ENCODE measurements around the gene CAMTA1. TPM values are rescaled to one million over a fixed set of nuclear protein-coding genes. Genes with fewer than 3 reads are reported as not detected.

The CAMTA1 gene
- total RNA-seq, 2 donors from 2014 or later = 36.7 to 51.9 TPM

DNA sequence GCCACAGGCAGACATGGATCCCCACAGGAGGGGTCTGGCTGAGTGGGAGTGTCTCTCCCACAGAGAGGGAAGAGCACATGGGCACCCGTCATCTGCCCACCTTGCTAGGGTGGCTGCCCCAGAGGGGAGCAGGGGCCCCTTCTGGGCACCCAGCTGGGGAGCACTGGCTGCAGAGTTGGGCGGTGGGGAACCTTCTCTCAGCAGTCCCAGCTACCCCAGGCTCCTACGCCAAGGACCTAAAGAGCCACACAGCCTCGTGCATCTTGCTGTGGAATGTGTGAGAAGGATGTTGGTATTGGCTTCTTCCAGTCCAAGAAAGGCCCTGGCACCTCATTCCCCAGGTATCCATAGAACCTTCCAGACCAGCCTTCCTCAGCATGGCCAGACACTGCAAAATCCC is 735.2 kb downstream of the CAMTA1 start:
- H3K27me3 Mint-ChIP-seq = peaks cover 10% of the 10 kb centered on the region
- H3K4me3 Mint-ChIP-seq = no peak overlapping the region
- no peak overlapping the region for H3K27ac Mint-ChIP-seq
- H3K36me3 Mint-ChIP-seq (ENCODE audit: low read depth) = no peaks in the 10 kb centered on the region
- ATAC-seq (replicated peaks) = no peak
- no peaks in the 10 kb centered on the region for H3K4me1 Mint-ChIP-seq
- H3K9me3 Mint-ChIP-seq = no peaks in the 10 kb centered on the region

DNA sequence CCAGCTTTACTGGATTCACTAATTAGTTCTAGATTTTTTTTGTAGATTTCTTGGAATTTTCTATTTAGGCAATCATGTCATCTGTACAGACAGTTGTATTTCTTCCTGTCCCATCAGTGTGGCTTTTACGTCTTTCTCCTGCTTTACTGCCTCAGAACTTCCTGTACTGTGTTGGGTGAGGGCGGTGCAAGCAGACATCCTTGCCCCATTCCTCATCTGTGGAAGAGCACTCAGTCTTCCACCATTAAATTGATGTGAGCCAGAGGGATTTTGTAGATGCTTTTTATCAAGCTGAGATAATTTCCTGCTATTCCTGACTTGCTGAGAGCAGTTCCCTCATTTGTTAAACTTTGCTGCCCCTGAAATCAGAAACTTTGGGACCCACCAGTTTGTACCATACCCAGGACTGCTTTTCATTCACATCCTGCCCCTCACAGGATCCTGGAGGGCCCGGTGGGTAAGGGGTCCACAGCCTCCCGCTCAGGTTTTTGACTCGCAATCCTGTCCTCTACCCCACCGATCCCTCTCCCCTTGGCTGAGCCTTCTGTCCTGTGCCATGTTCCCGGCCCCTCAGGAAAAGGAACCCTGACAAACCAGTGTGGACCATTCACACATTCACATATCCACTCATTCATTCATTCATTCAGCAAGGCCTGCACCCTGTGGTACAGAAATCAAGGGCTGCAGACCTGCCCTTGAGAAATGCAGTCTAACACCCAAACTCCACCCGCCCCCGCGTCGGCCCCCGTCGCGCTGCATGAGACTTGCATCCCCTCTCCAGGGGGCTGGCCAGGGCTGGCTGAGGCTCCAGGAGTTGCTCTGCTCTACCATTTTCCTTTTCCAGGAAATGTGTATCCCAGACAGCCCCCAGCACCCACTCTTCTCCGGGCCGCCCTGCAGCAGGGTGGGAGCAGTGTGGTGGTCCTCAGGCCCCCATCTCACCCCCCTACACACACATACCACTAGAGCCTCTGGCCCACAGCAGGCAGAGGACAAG is 739.4 kb downstream of the CAMTA1 start:
- no peak for ATAC-seq (replicated peaks)
- H3K4me1 Mint-ChIP-seq = no peaks in the 10 kb centered on the region
- H3K4me3 Mint-ChIP-seq = no peak overlapping the region
- no peaks in the 10 kb centered on the region for H3K9me3 Mint-ChIP-seq
- H3K27me3 Mint-ChIP-seq = peaks cover 10% of the 10 kb centered on the region
- H3K27ac Mint-ChIP-seq = no peak overlapping the region
- H3K36me3 Mint-ChIP-seq (ENCODE audit: low read depth) = no peaks in the 10 kb centered on the region

DNA sequence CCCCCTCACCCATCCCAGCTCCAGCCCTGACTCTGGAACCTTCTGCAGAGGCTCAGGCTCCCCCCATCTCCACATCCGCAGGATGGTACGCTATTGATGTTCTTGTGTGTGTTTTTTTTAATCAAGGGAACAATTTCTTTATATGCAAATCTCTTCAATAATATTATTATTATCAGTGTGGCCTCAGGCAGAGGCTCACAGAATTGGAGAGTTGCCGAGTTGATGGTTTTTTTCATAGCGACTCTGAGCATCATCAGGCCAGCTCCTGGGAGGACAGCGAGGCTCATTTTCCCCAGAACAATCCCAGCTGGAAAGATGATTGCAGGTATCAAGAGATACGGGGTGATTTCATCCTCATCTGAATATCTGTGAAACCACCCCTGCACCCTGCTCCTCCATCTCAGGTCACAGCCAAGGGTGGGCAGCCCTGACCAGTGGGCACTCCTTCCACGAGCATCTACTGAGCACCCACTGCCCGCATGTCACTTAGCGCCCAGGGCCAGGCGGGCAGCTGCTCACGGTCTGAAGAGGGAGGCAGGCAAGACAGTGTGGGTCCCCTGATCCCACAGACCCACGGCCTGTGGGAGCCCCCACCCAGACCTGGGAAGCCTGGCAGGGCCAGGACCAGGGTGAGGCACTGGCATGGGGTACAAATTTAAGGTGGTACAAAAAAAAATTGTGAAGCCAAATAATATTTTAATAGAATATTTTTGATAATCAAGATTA is 740.2 kb downstream of the CAMTA1 start:
- Mint-ChIP-seq H3K9me3 (no peaks in the 10 kb centered on the region), H3K27me3 (peaks cover 10% of the 10 kb centered on the region), H3K4me3 (no peak overlapping the region), H3K4me1 (no peaks in the 10 kb centered on the region), H3K36me3 (ENCODE audit: low read depth) (no peaks in the 10 kb centered on the region), H3K27ac (no peak overlapping the region)
- ATAC-seq (replicated peaks) = no peak

DNA sequence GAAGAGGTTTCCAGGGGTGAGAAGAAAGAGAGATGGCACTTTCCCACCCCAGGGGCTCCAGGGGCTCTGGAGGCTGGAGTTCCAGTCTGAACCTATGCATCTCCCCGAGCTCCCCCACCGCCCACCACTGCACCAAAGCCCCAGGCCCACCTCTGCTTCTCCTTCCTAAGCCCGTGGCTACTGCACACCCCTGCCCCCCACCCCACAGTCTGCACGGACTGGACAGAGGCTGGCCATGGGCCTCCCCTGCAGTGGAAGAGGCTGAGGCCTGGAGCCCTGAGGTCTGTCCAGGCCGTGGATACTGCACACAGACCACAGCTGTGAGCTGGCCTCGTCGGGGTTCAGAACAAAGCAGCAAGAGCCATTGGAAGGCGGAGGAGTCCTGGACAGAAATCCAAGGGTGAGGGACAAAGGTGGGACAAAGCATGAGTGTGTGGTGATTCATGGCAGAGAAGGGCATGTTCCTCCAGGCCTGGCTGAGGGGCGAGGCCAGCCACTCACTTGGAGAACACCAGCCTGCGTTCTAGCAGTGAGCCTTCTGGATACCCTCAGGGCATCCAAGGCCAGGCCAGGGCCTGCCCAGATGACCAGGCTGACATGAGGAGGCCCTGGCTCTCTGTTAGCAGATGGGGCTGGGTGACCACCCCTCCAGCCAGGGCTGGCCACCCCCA is 741.1 kb downstream of the CAMTA1 start:
- Mint-ChIP-seq H3K36me3 (ENCODE audit: low read depth) (no peaks in the 10 kb centered on the region), H3K27ac (no peak overlapping the region), H3K9me3 (no peaks in the 10 kb centered on the region), H3K4me1 (no peaks in the 10 kb centered on the region), H3K27me3 (peaks cover 10% of the 10 kb centered on the region), H3K4me3 (no peak overlapping the region)
- ATAC-seq (replicated peaks) = no peak

DNA sequence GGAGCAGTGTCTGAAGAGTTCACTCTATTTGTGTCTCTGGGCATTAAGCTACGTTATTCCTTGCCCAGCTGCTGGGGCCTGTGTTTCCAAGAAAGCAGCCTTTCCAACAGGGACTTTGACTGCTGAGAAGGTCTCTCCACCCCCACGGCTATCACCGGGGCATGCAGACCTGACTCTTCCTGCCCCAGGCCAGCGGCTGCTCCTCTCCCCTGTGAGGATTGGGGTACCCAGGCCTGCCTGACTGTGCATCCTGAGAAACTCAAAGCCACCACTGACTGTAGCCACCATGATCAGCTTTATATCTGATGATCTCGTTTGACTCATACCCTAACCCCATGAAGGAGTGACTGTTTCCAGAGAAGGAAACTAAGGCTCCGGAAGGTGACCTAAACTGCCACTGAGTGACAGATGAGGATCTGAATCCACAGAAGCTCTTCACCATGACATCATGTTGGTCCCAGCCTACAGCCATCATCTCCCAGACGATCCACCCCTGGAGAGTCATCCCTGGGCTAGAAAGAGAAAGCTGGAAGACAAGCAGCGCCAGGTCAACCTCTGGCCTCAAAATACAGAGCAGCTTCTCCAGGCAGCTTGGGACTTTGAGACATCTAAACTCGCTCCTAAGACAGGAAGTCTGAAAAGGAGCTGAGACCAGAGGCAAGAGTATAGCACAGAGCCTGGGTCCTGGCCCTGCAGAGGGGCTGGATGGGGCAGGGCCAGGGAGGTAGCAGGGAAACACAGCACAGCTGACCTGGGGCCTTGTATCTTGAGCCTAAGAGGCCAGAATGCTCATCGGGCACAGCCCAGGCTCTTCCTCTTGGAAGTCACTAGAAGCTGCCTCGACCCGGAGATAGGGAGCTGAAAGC is 741.8 kb downstream of the CAMTA1 start:
- H3K4me1 Mint-ChIP-seq = no peaks in the 10 kb centered on the region
- ATAC-seq (replicated peaks) = peak; percentile 50
- peaks cover 10% of the 10 kb centered on the region for H3K27me3 Mint-ChIP-seq
- no peaks in the 10 kb centered on the region for H3K36me3 Mint-ChIP-seq (ENCODE audit: low read depth)
- no peak overlapping the region for H3K27ac Mint-ChIP-seq
- no peaks in the 10 kb centered on the region for H3K9me3 Mint-ChIP-seq
- H3K4me3 Mint-ChIP-seq = no peak overlapping the region

DNA sequence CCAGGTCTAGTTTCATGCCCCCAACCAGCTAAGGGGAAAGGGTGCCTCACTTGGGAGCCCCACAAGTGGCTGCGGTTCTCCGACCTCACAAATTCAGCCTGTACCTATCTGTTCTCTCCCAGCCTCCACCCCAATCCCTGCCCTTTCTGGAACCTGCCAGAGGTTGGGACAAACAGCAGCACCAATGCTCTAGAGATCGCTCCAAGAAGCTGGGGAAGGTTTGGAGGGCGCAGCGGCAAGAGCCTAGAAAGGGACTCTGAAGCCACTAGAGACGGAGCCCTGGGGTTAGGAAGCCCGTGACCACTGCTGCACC is 742.4 kb downstream of the CAMTA1 start:
- Mint-ChIP-seq H3K4me1 (no peaks in the 10 kb centered on the region), H3K27ac (no peak overlapping the region), H3K4me3 (no peak overlapping the region), H3K36me3 (ENCODE audit: low read depth) (no peaks in the 10 kb centered on the region), H3K9me3 (no peaks in the 10 kb centered on the region), H3K27me3 (peaks cover 10% of the 10 kb centered on the region)
- no peak for ATAC-seq (replicated peaks)

DNA sequence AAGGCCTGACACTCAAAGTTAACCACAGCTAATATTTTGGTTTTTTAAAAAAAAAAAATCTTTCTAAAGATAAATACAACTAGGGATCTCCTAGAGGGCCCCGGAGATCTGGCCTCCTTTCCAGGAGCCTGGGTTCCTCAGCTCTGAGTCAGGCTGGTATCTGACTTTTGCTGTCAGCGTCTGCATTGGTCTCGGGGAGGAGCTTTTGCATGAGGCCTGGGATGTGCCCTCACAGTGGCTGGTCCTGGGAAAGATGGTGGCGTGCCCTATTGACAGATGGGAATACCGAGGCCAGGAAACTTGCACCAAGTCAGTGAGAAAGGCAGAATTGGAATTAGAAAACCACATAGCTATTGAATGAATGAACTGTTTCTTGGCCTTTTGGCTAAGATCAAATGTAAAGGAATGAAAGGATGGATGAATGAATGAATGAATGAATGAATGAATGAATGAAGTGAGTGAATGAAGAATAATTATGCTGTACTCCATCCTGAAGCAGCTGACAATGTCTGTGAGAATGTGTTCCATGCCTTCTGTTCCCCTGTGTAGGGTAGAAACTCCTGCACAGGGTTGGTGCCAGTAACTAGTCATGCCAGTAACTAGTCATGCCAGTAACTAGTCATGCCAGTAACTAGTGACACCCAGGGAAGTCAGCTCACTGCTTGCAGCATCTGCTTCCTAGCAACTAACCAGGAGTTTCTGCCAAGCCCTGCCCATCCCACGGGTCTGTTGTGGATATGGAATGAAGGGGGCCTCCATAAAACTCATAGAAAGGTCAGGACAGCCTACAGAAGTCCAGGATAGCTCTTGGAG is 743.3 kb downstream of the CAMTA1 start:
- Mint-ChIP-seq H3K27me3 (peaks cover 6% of the 10 kb centered on the region), H3K9me3 (no peaks in the 10 kb centered on the region), H3K27ac (no peak overlapping the region), H3K36me3 (ENCODE audit: low read depth) (no peaks in the 10 kb centered on the region), H3K4me1 (no peaks in the 10 kb centered on the region), H3K4me3 (no peak overlapping the region)
- no peak for ATAC-seq (replicated peaks)

DNA sequence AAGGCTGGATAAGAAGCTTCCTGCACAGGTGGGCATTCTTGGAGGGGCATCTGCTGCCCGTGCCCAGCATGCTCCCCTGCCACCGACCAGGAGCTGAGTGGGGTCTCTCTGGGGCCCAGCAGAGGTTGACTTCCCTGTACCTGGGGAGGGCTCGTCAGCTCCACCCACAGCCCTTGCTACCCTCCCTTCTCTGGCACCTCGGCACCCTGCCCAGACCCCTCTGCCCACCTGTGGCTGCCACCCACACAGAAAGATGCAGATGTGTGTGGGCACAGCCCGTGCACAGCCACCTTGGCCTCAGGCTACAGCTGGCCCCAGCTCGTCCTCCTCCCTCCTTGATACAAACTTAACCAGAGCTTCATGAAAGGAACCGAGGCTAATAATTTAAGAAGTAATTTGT is 744.7 kb downstream of the CAMTA1 start:
- Mint-ChIP-seq H3K4me3 (no peak overlapping the region), H3K27me3 (peaks cover 7% of the 10 kb centered on the region), H3K36me3 (ENCODE audit: low read depth) (no peaks in the 10 kb centered on the region), H3K9me3 (no peaks in the 10 kb centered on the region), H3K4me1 (no peaks in the 10 kb centered on the region), H3K27ac (no peak overlapping the region)
- ATAC-seq (replicated peaks) = no peak

DNA sequence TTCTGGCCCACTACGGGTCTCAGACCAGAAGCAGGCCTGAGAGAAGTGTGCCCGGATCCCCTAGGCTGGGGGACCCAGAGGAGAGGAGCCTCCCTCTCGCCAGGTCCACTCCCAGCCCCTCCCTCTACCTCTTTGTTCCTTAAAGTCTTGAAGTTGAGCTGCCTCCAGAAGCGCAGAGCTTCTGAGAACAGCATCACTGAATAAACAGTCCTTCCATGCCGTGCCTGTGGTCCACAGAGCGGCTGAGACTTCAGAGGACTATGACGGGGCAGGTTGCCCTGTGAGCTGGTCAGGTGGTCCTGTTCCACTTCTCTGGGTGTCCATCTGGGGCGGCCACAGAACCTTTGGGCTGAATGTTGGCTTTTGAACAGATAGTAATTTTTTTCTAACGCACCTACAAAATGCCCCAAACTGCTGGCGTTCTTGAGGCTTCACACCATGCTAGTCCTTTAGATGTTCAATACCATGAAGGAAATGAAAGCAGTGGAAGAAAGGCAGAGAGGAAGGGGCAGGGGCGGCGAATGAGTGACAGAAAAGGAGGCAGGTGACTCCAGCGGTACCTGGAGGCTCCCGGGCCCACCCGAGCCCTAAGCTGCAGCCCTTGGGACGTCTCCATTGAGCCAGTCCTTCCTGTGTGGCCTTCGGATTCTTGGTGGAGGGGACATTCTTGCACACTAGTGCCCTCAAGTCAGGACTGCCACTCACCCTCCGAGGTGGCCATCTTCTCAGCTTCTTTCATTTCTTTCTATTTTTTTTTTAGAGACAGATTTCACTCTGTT is 746.5 kb downstream of the CAMTA1 start:
- Mint-ChIP-seq H3K4me3 (no peak overlapping the region), H3K27ac (no peak overlapping the region), H3K9me3 (no peaks in the 10 kb centered on the region), H3K4me1 (no peaks in the 10 kb centered on the region), H3K36me3 (ENCODE audit: low read depth) (no peaks in the 10 kb centered on the region), H3K27me3 (peaks cover 4% of the 10 kb centered on the region)
- no peak for ATAC-seq (replicated peaks)

DNA sequence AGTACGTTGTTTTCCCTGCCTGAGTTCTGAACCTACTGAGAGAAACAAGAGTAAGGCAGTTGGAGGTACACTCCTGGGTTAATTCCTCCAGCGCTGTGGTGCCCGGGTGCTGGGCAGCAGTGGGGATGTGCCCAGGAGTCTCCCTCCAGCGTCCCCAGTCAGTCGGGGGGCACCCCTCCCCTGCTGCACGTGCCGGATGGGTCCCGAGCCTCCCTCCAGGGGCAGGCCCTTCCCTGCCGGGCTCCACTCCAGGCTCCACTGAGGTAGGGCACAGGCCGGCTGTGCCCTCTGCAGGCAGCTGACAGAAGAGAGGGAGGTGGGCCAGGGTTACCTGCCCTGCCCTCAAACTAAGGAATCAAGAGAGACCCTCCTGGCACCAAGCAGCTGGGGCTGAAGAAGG is 747.8 kb downstream of the CAMTA1 start:
- no peaks in the 10 kb centered on the region for H3K36me3 Mint-ChIP-seq (ENCODE audit: low read depth)
- H3K4me1 Mint-ChIP-seq = no peaks in the 10 kb centered on the region
- ATAC-seq (replicated peaks) = no peak
- no peaks in the 10 kb centered on the region for H3K9me3 Mint-ChIP-seq
- no peak overlapping the region for H3K27ac Mint-ChIP-seq
- no peak overlapping the region for H3K4me3 Mint-ChIP-seq
- peaks cover 4% of the 10 kb centered on the region for H3K27me3 Mint-ChIP-seq

DNA sequence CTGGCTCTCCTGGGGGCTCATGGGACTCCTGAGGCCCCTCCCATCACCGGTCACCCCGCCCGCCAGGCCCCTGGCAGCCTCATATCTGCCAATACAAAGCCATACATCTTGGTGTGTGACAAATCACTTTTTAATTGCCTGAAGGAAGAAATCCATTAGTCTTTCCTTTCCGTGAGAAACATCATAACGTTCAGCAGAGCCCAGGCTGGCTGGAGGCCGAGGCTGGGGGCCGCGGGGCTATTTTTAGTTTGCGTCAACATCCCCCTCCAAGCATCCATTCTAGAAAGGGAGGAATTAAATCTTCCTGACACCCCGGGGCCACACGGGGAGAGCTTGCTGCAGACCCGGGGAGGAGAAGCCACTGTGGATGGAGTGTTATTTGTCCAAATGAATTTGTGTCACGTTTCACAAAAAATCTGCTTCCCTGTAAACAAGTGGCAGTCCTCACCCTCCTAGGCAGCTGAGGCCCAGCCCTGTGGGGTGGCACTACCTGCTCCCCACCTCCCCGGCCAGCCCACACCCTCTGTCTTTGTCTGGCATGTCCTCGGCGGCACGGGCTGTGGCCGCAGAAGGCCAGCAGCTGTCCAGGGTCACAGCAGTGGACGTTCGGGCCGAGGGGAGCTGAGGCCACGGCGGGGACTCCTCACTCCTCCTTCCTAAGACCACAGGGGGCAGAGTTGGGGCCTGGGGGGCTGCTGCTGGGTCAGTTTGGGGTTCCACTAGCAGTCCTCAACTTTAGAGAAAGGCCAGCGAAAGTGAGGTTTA is 749.0 kb downstream of the CAMTA1 start:
- Mint-ChIP-seq H3K27ac (no peak overlapping the region), H3K27me3 (peaks cover 4% of the 10 kb centered on the region), H3K4me1 (no peaks in the 10 kb centered on the region)

DNA sequence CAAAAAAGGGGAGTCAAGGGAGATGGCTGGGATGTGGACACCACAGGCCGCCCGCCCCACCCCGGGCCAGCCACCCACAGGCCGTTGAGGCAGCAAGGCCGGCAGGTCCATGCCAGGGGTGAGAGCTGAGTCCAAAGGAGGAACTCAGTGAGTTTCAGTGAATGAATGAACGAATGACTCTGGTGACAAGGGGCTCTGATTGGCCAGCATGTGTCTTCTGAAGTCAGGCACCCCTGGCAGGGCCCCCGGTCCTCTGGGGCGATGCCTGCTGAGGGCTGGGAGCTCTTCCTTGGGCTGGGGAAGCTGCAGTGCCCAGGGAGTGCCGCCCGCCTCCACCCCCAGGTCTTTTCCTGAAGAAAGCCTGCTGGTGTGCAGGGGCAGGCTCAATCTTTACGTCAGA is 749.8 kb downstream of the CAMTA1 start:
- no peak for ATAC-seq (replicated peaks)
- peaks cover 4% of the 10 kb centered on the region for H3K27me3 Mint-ChIP-seq
- H3K27ac Mint-ChIP-seq = no peak overlapping the region
- H3K4me3 Mint-ChIP-seq = no peak overlapping the region
- no peaks in the 10 kb centered on the region for H3K9me3 Mint-ChIP-seq
- no peaks in the 10 kb centered on the region for H3K36me3 Mint-ChIP-seq (ENCODE audit: low read depth)
- no peaks in the 10 kb centered on the region for H3K4me1 Mint-ChIP-seq

More for the DNA sequence above, 749.0 kb downstream of the CAMTA1 start:
- ATAC-seq (replicated peaks) = no peak
- Mint-ChIP-seq H3K9me3 (no peaks in the 10 kb centered on the region), H3K4me3 (no peak overlapping the region), H3K36me3 (ENCODE audit: low read depth) (no peaks in the 10 kb centered on the region)

Data from activated T-helper 17 cell treated with anti-CD3 and anti-CD28 coated beads, Interleukin-2, amount 50 U/mL, for 72 hours (primary cell).